Heart right ventricle (tissue), 16 donors: ENCODE results near the gene ABCD3. TPM values are rescaled to one million over a fixed set of nuclear protein-coding genes. Genes with fewer than 3 reads are reported as not detected.

ENCODE experiments used
- ATAC-seq, 8 donors: fragments of 200-7000 bp; cut with Tn5 transposase; one replicate each; pipeline ENCODE4 v1.9.1; 2020; ENCODE audit warnings: mild to moderate bottlenecking in 8 of 8, moderate library complexity in 8 of 8, moderate number of reproducible peaks in 1 of 8
- DNase-seq, 2 donors: peaks; one replicate each; pipeline ENCODE4 v3.0.0-alpha.2; 2020
- H3K27ac ChIP-seq, 10 donors: fragments of 200-600 bp; sonication (generic) in 2 of 10; one replicate each; pipeline versions ENCODE4 v1.5.0 to v1.8.0; 2020 to 2022; ENCODE audit warnings: mild to moderate bottlenecking in 3 of 10
- H3K27me3 ChIP-seq, 7 donors: fragments of 200-600 bp; one replicate each; pipeline ENCODE4 v1.8.0; 2021 to 2022; ENCODE audit warnings: mild to moderate bottlenecking in 2 of 7
- H3K36me3 ChIP-seq, 9 donors: fragments of 200-600 bp; sonication (generic) in 1 of 9; one replicate each; pipeline versions ENCODE4 v1.5.0 to v1.8.0; 2020 to 2022; ENCODE audit warnings: mild to moderate bottlenecking in 2 of 9
- H3K4me1 ChIP-seq, 9 donors: fragments of 200-600 bp; sonication (generic) in 1 of 9; one replicate each; pipeline versions ENCODE4 v1.5.0 to v1.8.0; 2020 to 2022; ENCODE audit warnings: mild to moderate bottlenecking in 4 of 9
- H3K4me3 ChIP-seq, 10 donors: fragments of 200-600 bp; sonication (generic) in 2 of 10; one replicate each; pipeline versions ENCODE4 v1.5.0 to v1.8.0; 2020 to 2022; ENCODE audit warnings: mild to moderate bottlenecking in 7 of 10, moderate library complexity in 2 of 10
- H3K9me3 ChIP-seq, 11 donors: fragments of 200-600 bp in 10 of 11; sonication (generic) in 2 of 11; one replicate each; pipeline versions ENCODE4 v1.5.0 to v1.8.0; 2013 to 2022; ENCODE audit warnings: mild to moderate bottlenecking in 2 of 11, control low read depth in 1 of 11, moderate library complexity in 1 of 11
- WGBS, 2 donors: extraction: QIAGEN DNeasy Blood & Tissue Kit; methylation state at CpG; one replicate each; pipeline ENCODE4 v1.1.7; 2013; ENCODE audit warnings: inconsistent platforms in 1 of 2; 5-methylcytosine and 5-hydroxymethylcytosine counted together
- intact Hi-C, 10 donors: fragments of 100-400 bp; cut with DNase I; formaldehyde crosslinking; loops; one replicate each; pipeline versions ENCODE4 v1.11.1 to v1.14.2; 2022
- polyA plus RNA-seq, 2 donors: library from polyadenylated mRNA; stranded (reverse); fragments of 200-250 nt; gene quantifications; one replicate each; pipeline ENCODE4 v1.2.3, GENCODE V29; 2013
- total RNA-seq, 10 donors: library from RNA; stranded (reverse); fragmentation: NEBNext Ultra II Directional in 3 of 10; extraction: Animal tissue kit (Norgen Biotek cat#: 25700) in 3 of 10; gene quantifications; one replicate each; pipeline versions ENCODE4 v1.2.1 to v1.2.4, GENCODE V29; 2021 to 2023
- TF ChIP-seq, protein P1 (sequence below), 9 donors: fragments of 200-600 bp; sonication (generic) in 2 of 9; IDR thresholded peaks; one replicate each; pipeline versions ENCODE4 v1.5.0 to v1.8.0; 2021 to 2022; ENCODE audit warnings: antibody characterized with exemption in 9 of 9, mild to moderate bottlenecking in 5 of 9, moderate library complexity in 1 of 9
- donor health status: Arrhythmogenic right ventricular cardiomyopathy.
- donor health status: ischemic (EF 13 %, LVEDD 7.1; RV severe dilation, severe dysfunction).
- donor health status: healthy with polysubstance abuse.
- donor health status: DM: no; HTN: yes; CAD: no.
- donor health status: DM: no; HTN: no; CAD: no.
- donor health status: ischemic (EF 25% LVEDD 6.9; RV normal size, moderate dysfunction).
- donor health status: ischemic (EF 25% LVEDD 5.7; RV mildly dilated, moderate dysfunction).
- donor health status: healthy.
- donor health status: DM: yes; HTN: yes; CAD: no.
- donor health status: Ischemic cardiomyopathy.
- donor health status: ischemic (EF 35%, LVEDD 5.7; RV mildly dilated, moderate dysfunction).
- donor health status: nonischemic (EF 11% LVEDD 7.7; RV severe dilation, severe dysfunction).
- donor health status: DM: yes; HTN: yes; CAD: no.
- donor health status: PGD.
- donor health status: ischemic (EF 29% LVEDD 5.4; RV normal size, mild dysfunction).
- donor health status: nonischemic (EF 23%, LVEDD 6.1; RV moderate dilation, normal function).

ABCD3 gene
- total and polyA plus RNA-seq, 12 donors: 22.2 to 90.0 (median 59.1) TPM

DNA sequence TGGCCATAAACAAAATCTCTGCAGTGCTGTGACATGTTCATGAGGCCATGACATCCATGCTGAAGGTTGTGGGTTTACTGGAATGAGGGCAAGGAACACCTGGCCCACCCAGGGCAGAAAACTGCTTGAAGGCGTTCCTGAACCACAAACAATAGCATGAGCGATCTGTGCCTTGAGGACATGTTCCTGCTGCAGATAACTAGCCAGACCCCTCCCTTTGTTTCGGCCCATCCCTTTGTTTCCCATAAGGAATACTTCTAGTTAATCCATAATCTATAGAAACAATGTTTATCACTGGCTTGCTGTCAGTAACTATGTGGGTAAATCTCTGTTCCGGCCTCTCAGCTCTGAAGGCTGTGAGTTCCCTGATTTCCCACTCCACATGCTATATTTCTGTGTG, 28.9 kb upstream of the ABCD3 start:
- Histone ChIP-seq H3K9me3 (peaks cover 0 to 7% (median 0%) of the 10 kb centered on the region in 11 donors), H3K4me3 (no peak overlapping the region), H3K27me3 (no peaks in the 10 kb centered on the region), H3K27ac (no peak overlapping the region), H3K36me3 (no peaks in the 10 kb centered on the region), H3K4me1 (peaks cover 0 to 11% (median 0%) of the 10 kb centered on the region in 9 donors)
- WGBS, 2 donors: 71 to 77% methylated on average over 4 of the region's 4 CpGs
- TF ChIP-seq, protein P1, sequence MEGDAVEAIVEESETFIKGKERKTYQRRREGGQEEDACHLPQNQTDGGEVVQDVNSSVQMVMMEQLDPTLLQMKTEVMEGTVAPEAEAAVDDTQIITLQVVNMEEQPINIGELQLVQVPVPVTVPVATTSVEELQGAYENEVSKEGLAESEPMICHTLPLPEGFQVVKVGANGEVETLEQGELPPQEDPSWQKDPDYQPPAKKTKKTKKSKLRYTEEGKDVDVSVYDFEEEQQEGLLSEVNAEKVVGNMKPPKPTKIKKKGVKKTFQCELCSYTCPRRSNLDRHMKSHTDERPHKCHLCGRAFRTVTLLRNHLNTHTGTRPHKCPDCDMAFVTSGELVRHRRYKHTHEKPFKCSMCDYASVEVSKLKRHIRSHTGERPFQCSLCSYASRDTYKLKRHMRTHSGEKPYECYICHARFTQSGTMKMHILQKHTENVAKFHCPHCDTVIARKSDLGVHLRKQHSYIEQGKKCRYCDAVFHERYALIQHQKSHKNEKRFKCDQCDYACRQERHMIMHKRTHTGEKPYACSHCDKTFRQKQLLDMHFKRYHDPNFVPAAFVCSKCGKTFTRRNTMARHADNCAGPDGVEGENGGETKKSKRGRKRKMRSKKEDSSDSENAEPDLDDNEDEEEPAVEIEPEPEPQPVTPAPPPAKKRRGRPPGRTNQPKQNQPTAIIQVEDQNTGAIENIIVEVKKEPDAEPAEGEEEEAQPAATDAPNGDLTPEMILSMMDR (IDR thresholded peaks at IDR 0.05): no peak
- DNase-seq (no peak), ATAC-seq (no peak)
- intact Hi-C loops: no loop called here

DNA sequence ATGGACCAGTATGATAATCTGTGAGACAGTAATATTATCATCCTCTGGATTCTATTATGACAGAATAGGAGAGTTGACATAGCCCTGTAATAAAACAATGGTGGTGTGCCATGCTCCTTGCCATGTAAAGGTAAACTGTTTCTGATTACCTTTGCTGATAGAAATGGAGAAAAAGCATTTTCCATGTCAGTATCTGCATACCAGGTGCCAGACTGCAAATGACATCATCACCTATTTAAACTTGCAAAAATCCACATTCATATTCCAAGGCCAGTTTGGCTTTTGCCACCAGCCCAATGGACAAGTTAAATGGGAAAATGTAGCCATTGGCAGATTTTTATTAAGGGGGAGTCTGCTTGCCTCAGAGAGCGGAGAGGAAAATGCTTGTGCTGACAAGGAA, 23.9 kb upstream of the ABCD3 start:
- H3K27ac ChIP-seq: no peak overlapping the region
- H3K36me3 ChIP-seq: no peaks in the 10 kb centered on the region

DNA sequence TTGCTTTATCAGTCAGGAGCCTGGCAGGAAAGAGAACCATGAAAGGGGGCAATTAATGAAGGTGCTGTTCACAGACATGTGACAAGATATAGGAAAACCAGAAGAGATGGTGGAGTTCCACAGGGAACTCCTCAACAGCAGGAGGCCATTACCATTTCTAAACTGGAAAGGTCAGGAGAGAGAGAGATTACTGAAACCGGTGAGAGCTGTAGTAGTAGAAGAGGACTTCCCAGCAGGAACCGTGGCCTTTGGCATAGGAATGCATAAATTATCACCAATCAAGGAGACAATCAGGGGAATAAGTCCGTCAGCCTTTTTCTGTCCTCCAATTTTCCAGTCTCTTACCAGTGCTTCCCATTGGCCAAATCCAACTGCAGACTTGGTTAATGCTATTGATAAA, 23.0 kb upstream of the ABCD3 start:
- no peak overlapping the region for H3K4me3 ChIP-seq
- H3K36me3 ChIP-seq: no peaks in the 10 kb centered on the region
- no peaks in the 10 kb centered on the region for H3K27me3 ChIP-seq
- WGBS, 2 donors: 56 to 58% methylated on average over 3 of the region's 3 CpGs
- ATAC-seq (no peak), DNase-seq (no peak)
- H3K9me3 ChIP-seq: no peaks in the 10 kb centered on the region
- no peak overlapping the region for H3K27ac ChIP-seq
- TF ChIP-seq, protein P1 (IDR thresholded peaks at IDR 0.05): no peak
- H3K4me1 ChIP-seq: no peaks in the 10 kb centered on the region
- intact Hi-C loops: no loop called here

More for the DNA sequence above, 23.9 kb upstream of the ABCD3 start:
- intact Hi-C loops: no loop called here
- no peak for ATAC-seq
- Histone ChIP-seq H3K4me1 (no peaks in the 10 kb centered on the region), H3K27me3 (no peaks in the 10 kb centered on the region), H3K4me3 (no peak overlapping the region), H3K9me3 (peaks cover 0 to 7% (median 0%) of the 10 kb centered on the region in 11 donors)
- WGBS, 2 donors: 93 to 100% methylated on average over 1 of the region's 1 CpG
- TF ChIP-seq, protein P1 (IDR thresholded peaks at IDR 0.05): no peak
- no peak for DNase-seq

DNA sequence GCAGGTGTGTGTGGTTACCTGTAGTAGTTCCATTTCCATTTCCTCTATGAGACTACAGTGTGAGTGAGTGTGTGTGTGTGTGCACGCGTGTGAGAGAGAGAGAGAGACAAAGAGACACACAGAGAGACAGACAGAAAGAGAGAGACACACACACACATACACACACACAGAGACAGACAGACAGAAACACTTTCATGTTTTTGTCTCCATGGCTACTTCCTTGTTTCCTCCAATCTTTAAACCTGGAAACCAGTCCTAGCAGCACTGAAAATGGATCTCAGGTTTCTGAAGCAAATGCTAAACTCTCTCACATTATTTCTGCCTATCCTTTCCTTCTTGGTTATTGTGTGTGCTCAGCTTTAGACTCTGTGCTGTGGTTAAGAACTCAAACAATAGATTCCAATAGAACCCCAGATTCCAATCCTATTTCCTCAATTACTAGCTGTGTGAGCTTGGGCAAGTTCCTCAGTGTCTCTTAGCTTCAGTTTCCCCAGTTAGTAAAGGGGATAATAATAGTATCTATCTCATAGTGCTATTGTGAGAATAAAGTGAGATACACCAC, 22.4 kb upstream of the ABCD3 start:
- DNase-seq: no peak
- Histone ChIP-seq H3K27ac (no peak overlapping the region), H3K27me3 (no peaks in the 10 kb centered on the region), H3K4me3 (no peak overlapping the region), H3K4me1 (no peaks in the 10 kb centered on the region), H3K36me3 (no peaks in the 10 kb centered on the region), H3K9me3 (no peaks in the 10 kb centered on the region)
- WGBS, 2 donors: 90 to 94% methylated on average over 2 of the region's 2 CpGs
- intact Hi-C loops: no loop called here
- no peak for ATAC-seq
- TF ChIP-seq, protein P1 (IDR thresholded peaks at IDR 0.05): no peak
